ENCODE measurements around the gene GALNT10.

Gene GALNT10

DNA sequence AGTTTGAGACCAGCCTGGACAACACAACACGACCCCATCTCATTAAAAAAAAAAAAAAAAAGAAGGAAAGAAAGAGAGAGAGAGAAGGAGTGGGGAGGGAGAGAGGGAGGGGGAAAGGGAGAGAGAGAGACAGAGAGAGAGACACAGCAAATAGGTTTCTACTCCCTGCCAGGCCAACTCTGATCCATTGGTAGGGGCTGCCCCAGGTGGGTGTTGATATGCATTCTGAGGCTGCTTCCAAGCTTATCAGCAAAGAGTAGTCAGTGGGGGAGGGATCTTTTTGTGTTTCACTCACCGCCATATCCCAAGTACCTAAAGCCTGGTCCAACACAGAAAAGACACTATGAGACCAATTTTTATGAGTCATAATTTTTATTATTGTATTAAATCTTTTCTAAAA, 198.3 kb downstream of the GALNT10 start:
- DNase-seq = no peak

- DNase-seq = no peak
Observed at GRCh38 chr5:154390096-154390495, 199.6 kb downstream of the GALNT10 start.

GRCh38 chr5:154390746-154391359, 200.3 kb downstream of the GALNT10 start:
- DNase-seq = no peak

DNA sequence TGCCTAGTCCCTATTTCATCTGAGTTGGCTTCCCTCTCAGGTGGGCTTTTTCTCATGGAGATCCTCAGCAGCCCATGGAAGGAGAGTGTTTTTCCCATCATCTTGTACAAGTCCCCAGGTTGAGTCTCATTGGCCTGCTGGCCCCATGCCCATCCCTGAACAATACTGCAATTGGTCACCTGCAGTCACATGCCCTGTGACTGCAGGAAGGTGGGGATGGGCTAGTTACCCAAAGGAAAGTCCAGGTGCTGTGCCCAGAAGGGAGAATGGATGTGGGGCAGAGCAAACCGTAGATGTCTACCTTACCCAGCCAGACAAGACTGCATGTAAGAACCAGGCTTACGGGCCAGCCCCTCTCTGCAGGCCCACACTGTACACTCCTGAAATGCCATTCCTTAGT, 201.3 kb downstream of the GALNT10 start:
- no peak for DNase-seq

GRCh38 chr5:154393850-154394249, 203.3 kb downstream of the GALNT10 start:
- DNase-seq = no peak

GRCh38 chr5:154394307-154394706, 203.8 kb downstream of the GALNT10 start:
- no peak for DNase-seq

GRCh38 chr5:154395407-154396106, 205.0 kb downstream of the GALNT10 start:
- no peak for DNase-seq

GRCh38 chr5:154396128-154396527, 205.6 kb downstream of the GALNT10 start:
- DNase-seq = no peak

GRCh38 chr5:154397652-154398406, 207.3 kb downstream of the GALNT10 start:
- DNase-seq = no peak

- no peak for DNase-seq
Observed at GRCh38 chr5:154400678-154401077, 210.1 kb downstream of the GALNT10 start.

GRCh38 chr5:154401355-154401754, 210.8 kb downstream of the GALNT10 start:
- DNase-seq = no peak

DNA sequence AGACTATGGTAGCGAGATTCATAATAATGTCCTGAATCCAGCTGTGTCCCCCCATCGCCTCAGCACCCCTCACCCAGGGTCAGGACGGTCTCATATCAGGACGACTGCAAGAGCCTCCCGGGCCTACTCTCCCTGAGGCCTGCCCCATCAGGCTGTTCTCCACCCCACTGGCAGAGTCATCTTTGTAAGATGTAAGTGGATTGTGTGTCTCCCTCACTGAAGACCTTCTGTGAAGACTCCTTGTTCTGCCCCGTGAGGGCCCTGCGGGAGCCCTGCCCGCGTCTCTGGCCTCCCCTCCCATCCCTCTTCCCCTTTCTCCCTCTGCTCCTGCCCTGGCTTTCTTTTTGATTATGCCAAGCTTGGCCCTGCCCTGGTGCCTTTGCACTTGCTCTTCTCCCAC, 211.4 kb downstream of the GALNT10 start:
- DNase-seq = no peak

- no peak for DNase-seq
Observed at GRCh38 chr5:154402611-154403010, 212.1 kb downstream of the GALNT10 start.

DNA sequence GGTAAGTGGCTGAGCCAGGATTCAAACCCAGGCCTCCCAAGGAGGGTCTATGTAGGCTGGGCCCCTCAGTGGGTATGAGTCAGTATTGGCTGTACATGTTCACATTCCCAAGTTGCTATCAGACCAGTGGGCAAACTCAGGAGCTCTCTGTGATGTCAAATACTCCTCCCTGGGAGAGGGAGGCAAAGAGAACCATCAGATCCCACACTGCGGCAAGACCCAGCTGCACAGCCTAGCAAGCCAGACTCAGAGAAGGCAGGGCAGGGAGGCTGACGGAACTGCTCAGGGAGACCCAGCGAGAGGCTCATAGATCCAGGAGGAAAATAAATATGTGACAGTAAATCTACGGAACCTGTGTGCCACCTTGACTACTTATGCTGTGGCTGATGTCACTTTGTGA, 212.7 kb downstream of the GALNT10 start:
- DNase-seq = no peak

- DNase-seq = no peak
Observed at GRCh38 chr5:154403776-154404387, 213.3 kb downstream of the GALNT10 start.

- DNase-seq = peak; percentile 56
Observed at GRCh38 chr5:154405078-154405792, 214.7 kb downstream of the GALNT10 start.

DNA sequence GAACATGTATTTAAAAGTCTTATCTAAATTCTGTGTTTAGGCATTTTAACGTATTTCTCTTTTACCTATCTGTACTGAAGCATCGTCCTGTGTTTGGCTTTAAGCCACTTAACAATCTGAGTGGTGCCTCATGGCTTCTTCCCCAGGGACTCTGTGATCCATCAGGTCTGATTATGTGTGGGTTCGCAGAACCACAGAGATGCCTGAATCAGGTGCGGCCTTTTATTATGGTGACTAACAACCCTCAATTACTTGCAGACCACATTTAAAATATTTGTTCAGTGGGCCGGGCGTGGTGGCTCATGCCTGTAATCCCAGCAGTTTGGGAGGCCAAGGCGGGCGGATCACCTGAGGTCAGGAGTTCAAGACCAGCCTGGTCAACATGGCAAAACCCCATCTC, 215.7 kb downstream of the GALNT10 start:
- no peak for DNase-seq

DNA sequence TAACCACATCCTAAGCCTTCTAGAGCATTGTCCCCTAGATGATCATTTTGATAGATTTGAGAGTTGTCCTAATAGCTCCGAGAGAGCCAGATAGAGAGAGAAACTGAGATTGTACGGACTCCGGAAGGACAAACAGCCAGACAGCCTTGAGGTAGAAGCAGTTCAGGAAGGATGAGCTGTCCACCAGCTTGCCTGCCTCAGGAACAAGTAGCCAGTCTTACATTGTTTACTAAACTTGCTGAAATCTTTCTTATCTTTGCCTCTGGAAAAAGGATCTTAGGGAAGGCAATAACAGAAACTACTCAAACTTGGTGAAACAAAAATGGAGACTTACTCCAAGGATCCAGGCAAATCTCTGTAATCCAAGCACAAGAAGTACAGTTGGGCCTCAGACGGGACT, 216.3 kb downstream of the GALNT10 start:
- DNase-seq = no peak

- no peak for DNase-seq
Observed at GRCh38 chr5:154408811-154409210, 218.3 kb downstream of the GALNT10 start.

GRCh38 chr5:154409230-154409840, 218.8 kb downstream of the GALNT10 start:
- DNase-seq = no peak

GRCh38 chr5:154410008-154410407, 219.5 kb downstream of the GALNT10 start:
- no peak for DNase-seq

GRCh38 chr5:154410786-154411185, 220.3 kb downstream of the GALNT10 start:
- no peak for DNase-seq

DNA sequence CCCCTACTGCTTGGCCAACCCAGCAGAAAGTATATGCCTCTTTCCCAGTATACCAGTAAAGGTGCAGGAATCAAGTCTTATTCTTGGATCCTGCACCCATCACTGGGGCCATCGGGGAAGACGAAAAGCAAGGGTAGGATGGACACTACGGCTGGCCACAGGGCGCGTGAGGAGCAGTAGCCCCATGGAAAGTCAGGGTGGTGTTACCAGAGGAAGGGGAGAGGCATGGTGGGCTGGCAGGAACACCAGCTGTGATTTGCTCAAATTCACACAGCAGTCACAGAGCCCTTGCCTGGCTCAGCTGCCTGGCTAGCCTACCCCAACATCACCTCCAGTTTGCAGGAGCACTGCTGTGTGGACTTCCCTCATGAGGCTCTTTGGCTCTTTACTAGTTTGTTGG, 220.8 kb downstream of the GALNT10 start:
- DNase-seq = no peak

Data from NK-92 treated with Interleukin-12 subunit alpha and Interleukin-12 subunit beta, amount 100 ng/mL, for 24 hours (cell line).